HEK293 (cell line): Measurements from ENCODE around the gene PAK4.
A peak's percentile ranks its signal among the peaks of the same experiment; 100 is the strongest.

ENCODE experiments used
- CTCF ChIA-PET: fragments of 350-600 bp; formaldehyde crosslinking; extraction: SDS; loops from one replicate; lab custom pipeline; 2021; ENCODE audit warnings: antibody characterized with exemption; lab: Yijun Ruan, JAX
- POLR2A ChIA-PET: fragments of 300-600 bp; formaldehyde crosslinking; extraction: SDS; loops from one replicate; lab custom pipeline; 2020; ENCODE audit warnings: antibody characterized with exemption, inconsistent platforms; lab: Yijun Ruan, JAX
- H3K27ac ChIP-seq: fragments of 200-500 bp; sonication (Bioruptor generic); 2 replicates; pipeline ENCODE4 v1.5.1; 2014; ENCODE audit warnings: low read depth, low read length, control low read depth, inconsistent platforms; ENCODE audit errors: extremely low read depth
- H3K36me3 ChIP-seq, 2 experiments: fragments of 200-500 bp in 1 of 2; sonication (Bioruptor generic) in 1 of 2; 1 replicate in 1 of 2; 2 replicates in 1 of 2; pipeline ENCODE4 v1.5.1; 2014 to 2017; ENCODE audit warnings: inconsistent platforms in 2 of 2, low read length in 2 of 2; ENCODE audit not compliant: control insufficient read depth in 2 of 2, insufficient read depth in 1 of 2
- H3K4me1 ChIP-seq: fragments of 200-500 bp; sonication (Bioruptor generic); 2 replicates; pipeline ENCODE4 v1.5.1; 2014; ENCODE audit warnings: mild to moderate bottlenecking, low read length, inconsistent platforms; ENCODE audit not compliant: control insufficient read depth, insufficient read depth
- H3K4me3 ChIP-seq: 2 replicates; pipeline ENCODE4 v1.5.1; 2011; ENCODE audit warnings: low read depth, mild to moderate bottlenecking, control low read depth, low read length, moderate library complexity
- H3K9me3 ChIP-seq: fragments of 200-500 bp; sonication (Bioruptor generic); 2 replicates; pipeline ENCODE4 v1.5.1; 2014; ENCODE audit warnings: low read depth, low read length, inconsistent platforms; ENCODE audit not compliant: control insufficient read depth, insufficient read depth
- FEZF1 ChIP-seq: fragments of 450-650 bp; formaldehyde crosslinking; IDR thresholded peaks from 2 replicates; pipeline ENCODE4 v1.5.1; 2016; ENCODE audit warnings: missing biosample characterization, missing genetic modification characterization
- SP3 ChIP-seq: fragments of 450-650 bp; formaldehyde crosslinking; IDR thresholded peaks from 2 replicates; pipeline ENCODE4 v1.5.1; 2016; ENCODE audit warnings: missing biosample characterization, missing genetic modification characterization
- ZBTB21 ChIP-seq: fragments of 450-650 bp; formaldehyde crosslinking; IDR thresholded peaks from 2 replicates; pipeline ENCODE4 v1.5.1; 2017; ENCODE audit warnings: missing biosample characterization, missing genetic modification characterization
- ZBTB48 ChIP-seq: fragments of 450-650 bp; formaldehyde crosslinking; IDR thresholded peaks from 2 replicates; pipeline ENCODE4 v1.5.1; 2016; ENCODE audit warnings: missing biosample characterization, missing genetic modification characterization
- ZNF155 ChIP-seq: fragments of 450-650 bp; formaldehyde crosslinking; IDR thresholded peaks from 2 replicates; pipeline ENCODE4 v1.5.1; 2016; ENCODE audit warnings: missing biosample characterization, missing genetic modification characterization
- ZNF510 ChIP-seq: fragments of 450-650 bp; formaldehyde crosslinking; IDR thresholded peaks from 2 replicates; pipeline ENCODE4 v1.5.1; 2018; ENCODE audit warnings: mild to moderate bottlenecking, missing genetic modification characterization, missing biosample characterization; ENCODE audit not compliant: insufficient replicate concordance
- ZNF596 ChIP-seq: fragments of 450-650 bp; IDR thresholded peaks from 2 replicates; pipeline ENCODE4 v1.5.0; 2018; ENCODE audit warnings: missing biosample characterization, mild to moderate bottlenecking, missing genetic modification characterization, moderate library complexity
- ZNF629 ChIP-seq: fragments of 450-650 bp; formaldehyde crosslinking; IDR thresholded peaks from 2 replicates; pipeline ENCODE4 v1.5.1; 2017; ENCODE audit warnings: missing biosample characterization, missing genetic modification characterization
- ZNF768 ChIP-seq: fragments of 450-650 bp; formaldehyde crosslinking; IDR thresholded peaks from 2 replicates; pipeline ENCODE4 v1.5.1; 2018; ENCODE audit warnings: missing biosample characterization, mild to moderate bottlenecking, missing genetic modification characterization
- TF ChIP-seq, protein P1 (sequence below): fragments of 450-650 bp; formaldehyde crosslinking; IDR thresholded peaks from 2 replicates; pipeline ENCODE4 v1.5.1; 2016; ENCODE audit warnings: missing biosample characterization, missing genetic modification characterization
- TF ChIP-seq, protein P2 (sequence below): fragments of 450-650 bp; formaldehyde crosslinking; IDR thresholded peaks from 2 replicates; pipeline ENCODE4 v1.5.1; 2017; ENCODE audit warnings: missing biosample characterization, mild to moderate bottlenecking, missing genetic modification characterization, moderate library complexity
- TF ChIP-seq, protein P3 (sequence below): fragments of 450-650 bp; formaldehyde crosslinking; IDR thresholded peaks from 2 replicates; pipeline ENCODE4 v1.5.1; 2016; ENCODE audit warnings: missing biosample characterization, missing genetic modification characterization
- TF ChIP-seq, protein P4 (sequence below): fragments of 450-650 bp; formaldehyde crosslinking; IDR thresholded peaks from 2 replicates; pipeline ENCODE4 v1.5.1; 2016; ENCODE audit warnings: missing biosample characterization, missing genetic modification characterization

Gene PAK4

DNA sequence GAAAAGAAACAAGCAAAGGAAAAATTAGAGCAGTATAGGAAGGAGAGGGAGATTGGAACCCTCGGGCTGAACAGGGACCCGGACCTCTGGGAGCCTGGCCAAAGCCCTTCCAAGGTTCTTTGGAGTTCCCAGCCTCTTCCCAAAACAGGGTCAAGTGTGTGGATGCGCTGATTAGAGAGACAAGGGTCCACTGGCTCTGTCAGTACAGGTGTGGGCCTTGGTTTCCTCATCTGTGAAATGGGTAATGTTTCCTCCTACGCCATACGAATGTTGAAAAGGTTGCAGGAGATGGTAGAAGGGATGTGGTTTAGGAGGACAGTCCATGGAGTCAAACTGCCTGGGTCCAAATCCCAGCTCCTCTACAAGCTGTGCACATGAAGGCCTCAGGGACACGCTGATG lies 80.5 kb downstream of the PAK4 start:
- H3K9me3 ChIP-seq = no peaks in the 10 kb centered on the region
- CTCF ChIA-PET = interaction anchor here (0.6 to 4.0 kb wide), 8 partner anchors 18 to 206 kb away, joined by 3 to 24 read pairs (median 6); no protein-coding TSS in a partner anchor
- TF ChIP-seq ZNF596 (tag by site-specific recombination) (no peak), FEZF1 (tag by site-specific recombination) (no peak), ZBTB21 (tag by site-specific recombination) (0 out of 2 replicates have a peak, but pooled peaks have one; percentile 1), ZNF510 (tag by site-specific recombination) (no peak), ZNF155 (tag by site-specific recombination) (no peak)
- TF ChIP-seq, protein P1, sequence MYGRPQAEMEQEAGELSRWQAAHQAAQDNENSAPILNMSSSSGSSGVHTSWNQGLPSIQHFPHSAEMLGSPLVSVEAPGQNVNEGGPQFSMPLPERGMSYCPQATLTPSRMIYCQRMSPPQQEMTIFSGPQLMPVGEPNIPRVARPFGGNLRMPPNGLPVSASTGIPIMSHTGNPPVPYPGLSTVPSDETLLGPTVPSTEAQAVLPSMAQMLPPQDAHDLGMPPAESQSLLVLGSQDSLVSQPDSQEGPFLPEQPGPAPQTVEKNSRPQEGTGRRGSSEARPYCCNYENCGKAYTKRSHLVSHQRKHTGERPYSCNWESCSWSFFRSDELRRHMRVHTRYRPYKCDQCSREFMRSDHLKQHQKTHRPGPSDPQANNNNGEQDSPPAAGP = no peak
- TF ChIP-seq, protein P2, sequence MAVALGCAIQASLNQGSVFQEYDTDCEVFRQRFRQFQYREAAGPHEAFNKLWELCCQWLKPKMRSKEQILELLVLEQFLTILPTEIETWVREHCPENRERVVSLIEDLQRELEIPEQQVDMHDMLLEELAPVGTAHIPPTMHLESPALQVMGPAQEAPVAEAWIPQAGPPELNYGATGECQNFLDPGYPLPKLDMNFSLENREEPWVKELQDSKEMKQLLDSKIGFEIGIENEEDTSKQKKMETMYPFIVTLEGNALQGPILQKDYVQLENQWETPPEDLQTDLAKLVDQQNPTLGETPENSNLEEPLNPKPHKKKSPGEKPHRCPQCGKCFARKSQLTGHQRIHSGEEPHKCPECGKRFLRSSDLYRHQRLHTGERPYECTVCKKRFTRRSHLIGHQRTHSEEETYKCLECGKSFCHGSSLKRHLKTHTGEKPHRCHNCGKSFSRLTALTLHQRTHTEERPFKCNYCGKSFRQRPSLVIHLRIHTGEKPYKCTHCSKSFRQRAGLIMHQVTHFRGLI (tag by site-specific recombination) = no peak
- TF ChIP-seq, all 188 proteins: peak for 1
- POLR2A ChIA-PET = interaction anchor here (1.2 to 1.6 kb wide), 2 partner anchors 185 to 230 kb away, joined by 3 to 4 read pairs; partner anchors contain the start of genes MED29, PAF1 and RPS16
- H3K27ac ChIP-seq = no peak overlapping the region
- H3K4me1 ChIP-seq = peaks cover 10% of the 10 kb centered on the region
- H3K36me3 ChIP-seq = no peaks in the 10 kb centered on the region
- no peak overlapping the region for H3K4me3 ChIP-seq

DNA sequence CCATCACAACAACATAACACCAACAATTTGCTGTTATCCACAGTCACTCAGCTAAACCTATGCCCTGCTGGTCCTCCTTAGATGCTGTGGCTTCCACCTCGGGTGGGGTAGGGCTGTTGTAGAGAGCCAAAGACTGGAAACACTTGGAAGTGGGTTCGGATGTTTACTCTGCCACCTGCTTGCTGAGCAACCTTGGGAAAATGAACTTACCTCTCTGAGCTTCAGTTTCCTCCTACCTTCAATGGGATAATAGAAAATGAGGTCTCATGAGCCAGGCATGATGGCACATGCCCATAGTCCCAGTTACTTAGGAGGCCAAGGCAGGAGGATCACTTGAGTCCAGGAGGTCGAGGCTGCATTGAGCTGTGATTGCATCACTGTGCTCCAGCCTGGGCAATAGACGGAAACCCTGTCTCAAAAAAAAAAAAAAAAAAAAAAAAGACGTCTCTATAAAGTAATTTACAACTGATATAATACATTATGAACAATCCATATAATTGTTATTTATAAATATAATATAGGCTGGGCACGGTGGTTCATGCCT lies 81.8 kb downstream of the PAK4 start:
- POLR2A ChIA-PET = no interaction called here
- H3K27ac ChIP-seq = no peak overlapping the region
- no peaks in the 10 kb centered on the region for H3K36me3 ChIP-seq
- peak; percentile 79; the same call in 1 of the 2 replicates for TF ChIP-seq ZNF768 (tag by site-specific recombination)
- TF ChIP-seq, protein P3, sequence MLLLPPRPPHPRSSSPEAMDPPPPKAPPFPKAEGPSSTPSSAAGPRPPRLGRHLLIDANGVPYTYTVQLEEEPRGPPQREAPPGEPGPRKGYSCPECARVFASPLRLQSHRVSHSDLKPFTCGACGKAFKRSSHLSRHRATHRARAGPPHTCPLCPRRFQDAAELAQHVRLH (tag by site-specific recombination) = peak; percentile 60
- TF ChIP-seq, protein P4, sequence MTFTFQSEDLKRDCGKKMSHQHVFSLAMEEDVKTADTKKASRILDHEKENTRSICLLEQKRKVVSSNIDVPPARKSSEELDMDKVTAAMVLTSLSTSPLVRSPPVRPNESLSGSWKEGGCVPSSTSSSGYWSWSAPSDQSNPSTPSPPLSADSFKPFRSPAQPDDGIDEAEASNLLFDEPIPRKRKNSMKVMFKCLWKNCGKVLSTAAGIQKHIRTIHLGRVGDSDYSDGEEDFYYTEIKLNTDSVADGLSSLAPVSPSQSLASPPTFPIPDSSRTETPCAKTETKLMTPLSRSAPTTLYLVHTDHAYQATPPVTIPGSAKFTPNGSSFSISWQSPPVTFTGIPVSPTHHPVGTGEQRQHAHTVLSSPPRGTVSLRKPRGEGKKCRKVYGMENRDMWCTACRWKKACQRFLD (tag by site-specific recombination) = no peak
- no peaks in the 10 kb centered on the region for H3K9me3 ChIP-seq
- no peak overlapping the region for H3K4me3 ChIP-seq
- H3K4me1 ChIP-seq = peaks cover 10% of the 10 kb centered on the region
- CTCF ChIA-PET = interaction anchor here (0.6 to 4.0 kb wide), 3 partner anchors 20 to 208 kb away, joined by 4 to 24 read pairs (median 7); no protein-coding TSS in a partner anchor

DNA sequence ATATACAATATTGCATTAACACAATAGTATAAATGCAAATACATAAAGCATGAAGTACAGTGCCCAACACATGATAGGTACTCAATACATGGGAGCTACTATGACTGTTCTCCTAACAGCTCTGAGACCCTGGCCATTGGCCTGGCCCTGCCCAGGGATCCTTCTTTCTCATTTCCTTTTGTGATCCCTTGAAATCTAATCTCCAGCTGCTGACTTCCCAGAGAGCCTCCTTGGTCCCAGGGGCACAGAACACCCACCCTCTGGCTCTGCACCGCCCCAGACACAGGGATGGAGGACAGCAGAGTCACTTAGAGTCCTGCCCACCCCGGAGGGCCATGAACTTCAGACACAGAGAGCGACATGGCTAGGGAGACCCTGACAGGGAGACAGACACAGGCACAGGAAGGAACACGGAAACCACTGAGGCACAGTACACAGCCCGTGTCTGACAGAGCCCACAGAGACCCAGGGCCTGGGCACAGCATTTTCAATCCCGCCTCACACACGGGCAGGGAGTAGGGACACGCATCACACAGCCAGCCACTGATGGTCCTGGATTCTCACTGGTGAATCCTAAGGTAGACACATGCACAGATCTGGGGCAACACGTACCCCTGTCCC lies 82.7 kb downstream of the PAK4 start:
- H3K4me3 ChIP-seq = no peak overlapping the region
- H3K4me1 ChIP-seq = peaks cover 10% of the 10 kb centered on the region
- H3K9me3 ChIP-seq = no peaks in the 10 kb centered on the region
- CTCF ChIA-PET = interaction anchor here (0.6 to 4.0 kb wide), 3 partner anchors 21 to 687 kb away, joined by 3 to 24 read pairs (median 4); no protein-coding TSS in a partner anchor
- H3K27ac ChIP-seq = no peak overlapping the region
- POLR2A ChIA-PET = interaction anchor here (0.7 kb wide), 2 partner anchors 102 to 104 kb away, joined by 3 read pairs; no protein-coding TSS in a partner anchor
- TF ChIP-seq ZNF629 (tag by site-specific recombination) (no peak), ZBTB48 (tag by site-specific recombination) (peak; percentile 85), SP3 (no peak)
- TF ChIP-seq, all 188 proteins: peak for 1
- no peaks in the 10 kb centered on the region for H3K36me3 ChIP-seq
